Activated gamma-delta T cell treated with anti-CD3 and anti-CD28 coated beads, Interleukin-2, amount 50 U/mL, for 16 hours (primary cell): ENCODE results near the gene KDSR.
"Not testable (repeated sequence)": the region's sequence is repeated elsewhere in the genome, so short reads cannot be mapped to it uniquely, and the experiment has no call there.

Experiments
- DNase-seq: peaks from one replicate; pipeline ENCODE4 v3.0.0-alpha.2; 2020; ENCODE audit warnings: low read depth

Gene KDSR

DNA sequence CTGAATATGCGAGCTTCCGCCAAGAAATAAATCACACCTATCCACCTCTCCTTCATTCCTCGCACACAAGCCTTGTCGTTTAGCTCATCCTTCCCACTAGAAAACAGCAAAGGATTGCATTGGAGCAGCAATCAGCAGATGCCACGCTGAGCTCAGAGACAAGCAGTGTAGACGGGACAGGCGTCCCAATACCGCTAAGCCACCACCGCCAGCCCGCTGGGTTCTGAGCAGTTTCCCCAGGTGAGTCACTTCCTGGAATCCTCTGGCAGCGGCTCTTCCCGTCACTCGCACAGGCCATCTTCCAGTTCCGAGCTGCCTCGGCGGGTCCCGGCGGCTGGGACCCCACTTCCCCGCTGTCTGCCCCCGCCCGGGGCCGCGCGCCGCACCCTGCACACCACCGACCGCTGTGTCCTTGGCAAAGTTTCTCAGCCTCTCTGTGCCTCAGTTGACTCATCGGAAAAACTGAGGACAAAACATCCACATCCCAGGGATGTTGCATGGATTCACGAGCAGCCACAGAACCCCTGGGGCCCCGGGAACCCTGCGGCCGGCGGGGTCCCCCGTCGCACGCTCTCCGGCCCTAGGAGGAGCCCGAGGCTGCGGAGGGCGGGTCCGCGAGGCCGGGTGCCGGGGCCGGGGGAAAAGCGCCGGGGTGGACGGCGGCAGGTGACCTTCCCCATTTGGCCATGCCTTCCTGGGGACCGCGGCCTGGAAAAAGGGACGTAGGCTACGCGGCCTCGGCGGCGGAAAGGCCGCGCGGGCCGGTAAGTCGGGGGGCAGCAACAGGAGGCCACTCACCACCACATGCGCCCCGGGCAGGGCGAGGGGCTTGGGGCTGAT, 573 bp downstream of the KDSR start:
- DNase-seq = peak; percentile 41

DNA sequence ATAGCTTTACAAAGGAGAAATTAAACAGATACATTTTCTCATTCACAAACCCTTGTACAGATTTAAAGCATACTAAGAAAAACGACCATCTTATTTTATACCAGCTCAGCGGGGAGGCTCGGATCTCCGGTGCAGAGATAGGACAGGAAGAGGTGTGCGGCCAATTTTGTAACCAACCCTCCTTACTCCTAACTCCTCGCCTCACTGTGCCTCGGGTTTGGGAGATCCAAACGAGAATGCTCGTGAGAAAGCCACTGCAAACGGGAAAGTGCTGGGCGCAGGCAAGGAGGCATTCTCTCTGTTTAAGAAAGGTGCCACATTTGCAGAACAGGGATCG, 1.2 kb downstream of the KDSR start:
- no peak for DNase-seq

DNA sequence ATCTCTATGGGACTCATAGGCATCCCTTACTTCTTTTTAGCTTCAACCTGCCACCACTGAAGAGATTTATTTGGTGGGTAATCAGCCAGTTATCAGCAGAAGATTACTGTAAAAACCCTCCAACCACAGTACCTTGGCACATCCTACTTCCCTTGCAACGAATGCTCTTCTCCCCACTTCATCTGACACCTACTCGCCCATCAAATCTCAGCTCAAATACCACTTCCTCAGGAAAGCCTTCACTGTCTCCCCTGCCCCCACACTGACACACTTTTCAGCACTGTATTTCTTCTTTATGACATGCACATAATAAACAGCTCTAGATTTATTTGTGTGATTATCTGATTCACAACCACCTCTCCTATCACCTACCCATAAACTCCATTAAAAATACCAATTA, 3.1 kb downstream of the KDSR start:
- DNase-seq = peak; percentile 28

DNA sequence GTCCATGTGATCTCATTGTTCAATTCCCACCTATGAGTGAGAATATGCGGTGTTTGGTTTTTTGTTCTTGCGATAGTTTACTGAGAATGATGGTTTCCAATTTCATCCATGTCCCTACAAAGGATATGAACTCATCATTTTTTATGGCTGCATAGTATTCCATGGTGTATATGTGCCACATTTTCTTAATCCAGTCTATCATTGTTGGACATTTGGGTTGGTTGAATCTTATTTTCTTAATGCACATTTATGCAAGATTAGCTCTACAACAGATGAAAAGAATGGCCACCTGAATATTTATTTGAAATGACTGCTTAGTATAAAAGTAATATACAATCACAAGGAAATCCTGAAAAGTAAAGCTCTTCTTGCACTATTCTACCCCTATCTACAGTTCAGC, 3.6 kb downstream of the KDSR start:
- DNase-seq = not testable (repeated sequence)

DNA sequence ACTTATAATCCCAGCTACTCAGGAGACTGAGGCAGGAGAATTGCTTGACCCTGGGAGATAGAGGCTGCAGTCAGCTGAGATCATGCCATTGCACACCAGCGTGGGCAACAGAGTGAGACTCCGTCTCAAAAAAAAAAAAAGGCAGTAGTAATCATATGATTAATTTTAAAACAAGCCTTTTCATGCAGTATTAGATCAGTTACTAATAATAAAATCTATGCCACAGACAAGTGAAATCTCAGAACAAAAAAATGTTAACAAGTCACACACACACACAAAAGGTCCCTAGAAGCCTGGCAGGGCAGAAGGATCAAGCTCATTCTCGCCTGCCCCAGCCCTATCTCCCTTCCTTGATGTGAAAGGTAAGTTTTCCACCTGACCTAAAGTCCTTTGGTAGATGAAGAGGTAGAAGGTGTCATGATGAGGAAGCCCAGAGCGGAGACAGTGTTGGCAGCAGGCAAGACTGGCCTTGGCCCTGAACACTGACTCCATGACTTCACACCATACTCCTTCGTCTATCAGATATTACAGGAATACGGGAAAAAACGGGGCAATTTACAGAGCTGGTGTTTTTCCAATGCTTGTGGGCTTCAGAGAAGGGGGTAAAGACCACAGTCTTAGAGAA, 10.6 kb downstream of the KDSR start:
- DNase-seq = no peak

DNA sequence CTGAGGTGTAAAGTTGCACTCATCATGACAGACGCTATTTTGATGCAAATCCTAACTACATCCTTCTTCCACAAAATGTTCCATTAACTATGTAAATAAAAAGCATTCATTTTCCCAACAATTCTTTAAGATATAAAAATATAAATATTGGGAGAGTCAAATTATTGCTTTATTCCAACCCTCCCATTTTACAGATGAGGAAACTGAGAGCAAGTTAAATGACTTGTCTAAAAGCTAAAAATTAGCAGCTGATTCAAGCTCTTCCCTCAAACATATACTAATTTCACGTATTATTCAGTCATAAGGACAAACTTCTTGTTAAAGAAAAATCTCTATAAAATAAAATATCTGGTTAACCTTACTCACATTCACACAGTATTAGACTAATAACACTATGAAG, 16.8 kb downstream of the KDSR start:
- no peak for DNase-seq

DNA sequence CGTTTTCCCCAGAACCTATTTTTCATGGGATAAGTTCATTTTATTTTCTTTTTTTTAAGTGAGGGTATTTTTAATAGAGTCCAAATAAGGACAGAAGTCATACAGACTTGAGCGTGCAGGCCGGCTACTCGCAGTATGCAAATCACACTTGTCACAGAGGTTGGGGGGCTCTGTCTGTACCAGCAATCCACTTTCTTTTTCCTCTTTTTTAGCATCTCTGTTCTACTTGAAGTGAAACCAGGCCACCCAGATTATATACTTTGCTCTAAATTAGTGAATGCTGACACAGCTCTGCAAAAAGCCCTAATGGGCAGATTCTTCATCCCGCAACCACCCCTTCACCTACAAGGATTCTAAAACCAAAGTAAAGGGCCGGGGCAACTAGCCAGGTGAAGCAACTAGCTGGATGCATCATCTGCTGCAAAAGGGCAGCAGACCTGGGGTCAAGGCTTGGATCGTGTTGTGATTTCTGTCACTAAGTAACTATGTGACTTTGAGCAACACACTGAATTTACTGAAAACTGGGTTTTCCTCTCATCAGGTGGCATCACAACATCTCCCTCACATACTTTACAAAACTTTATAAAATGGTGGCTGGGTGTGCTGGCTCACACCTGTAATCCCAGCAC, 18.4 kb downstream of the KDSR start:
- no peak for DNase-seq

DNA sequence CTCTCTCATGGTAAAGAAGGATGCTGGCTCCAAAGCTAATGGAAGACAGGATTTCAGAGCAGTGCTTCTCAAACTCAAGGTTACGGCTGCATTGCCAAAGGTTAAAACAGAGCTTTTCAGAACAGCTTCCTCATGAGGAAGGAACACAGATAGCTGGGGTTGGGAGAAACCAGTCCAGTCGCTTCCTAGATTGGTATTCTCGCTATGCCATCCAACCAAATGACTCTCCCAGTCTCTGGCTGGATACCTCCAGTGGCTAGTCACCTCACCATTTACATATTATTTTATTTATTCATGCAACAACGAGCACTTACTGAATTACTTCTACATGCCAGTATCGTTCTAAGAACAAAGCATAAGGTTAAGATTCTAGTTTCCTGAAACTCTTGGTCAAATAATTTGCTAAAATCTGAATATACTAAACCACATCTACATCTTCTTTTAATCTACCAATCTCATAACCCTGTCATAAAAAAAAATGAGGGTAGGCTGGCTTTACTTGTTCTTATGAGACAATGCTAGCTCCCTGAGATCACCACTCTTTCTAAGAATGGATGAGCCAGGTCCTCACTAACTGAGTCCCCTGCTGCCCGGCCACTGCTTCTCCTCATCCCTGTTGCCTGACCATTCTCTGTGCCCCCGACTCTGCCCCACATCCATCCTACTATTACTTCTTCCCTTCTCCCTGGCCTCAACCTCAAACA, 20.4 kb downstream of the KDSR start:
- DNase-seq = no peak

DNA sequence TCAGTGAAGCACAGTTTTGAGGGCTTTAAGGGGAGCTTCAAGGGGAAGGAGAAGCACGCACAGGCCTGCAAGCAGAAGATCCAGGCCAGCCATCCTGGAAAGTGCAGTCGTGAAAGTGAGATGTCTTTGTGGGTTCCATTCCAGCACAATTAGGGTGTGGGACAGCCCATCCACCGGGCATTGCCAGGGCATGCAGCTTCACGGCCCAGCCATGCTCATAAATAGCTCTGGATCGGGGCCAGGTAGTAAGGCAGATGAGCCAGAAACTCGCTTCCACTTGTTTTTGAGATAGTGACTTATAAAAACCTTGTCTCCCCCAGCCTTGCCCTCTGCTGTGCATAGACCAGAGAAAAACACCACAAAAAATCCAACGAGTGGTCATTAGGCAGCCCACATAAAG, 21.0 kb downstream of the KDSR start:
- no peak for DNase-seq

DNA sequence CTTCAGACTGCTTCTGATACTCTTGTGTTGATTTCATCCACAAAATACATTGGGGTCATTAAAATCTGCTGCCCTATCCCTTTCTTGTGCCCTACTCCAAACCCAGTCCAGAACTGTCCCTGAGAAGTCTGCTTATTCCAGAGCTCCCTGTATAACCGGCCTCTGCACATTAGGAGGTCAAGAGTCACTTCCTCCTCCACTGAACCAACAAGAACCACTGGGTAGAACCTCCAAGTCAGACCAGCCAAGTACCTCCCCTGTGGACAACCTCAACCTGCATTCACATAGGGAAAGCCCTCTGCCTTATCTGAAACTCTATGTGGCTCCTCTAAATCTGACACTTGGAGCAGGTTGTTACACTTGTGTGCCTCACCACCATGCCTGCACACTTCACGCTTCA, 22.1 kb downstream of the KDSR start:
- DNase-seq = no peak

DNA sequence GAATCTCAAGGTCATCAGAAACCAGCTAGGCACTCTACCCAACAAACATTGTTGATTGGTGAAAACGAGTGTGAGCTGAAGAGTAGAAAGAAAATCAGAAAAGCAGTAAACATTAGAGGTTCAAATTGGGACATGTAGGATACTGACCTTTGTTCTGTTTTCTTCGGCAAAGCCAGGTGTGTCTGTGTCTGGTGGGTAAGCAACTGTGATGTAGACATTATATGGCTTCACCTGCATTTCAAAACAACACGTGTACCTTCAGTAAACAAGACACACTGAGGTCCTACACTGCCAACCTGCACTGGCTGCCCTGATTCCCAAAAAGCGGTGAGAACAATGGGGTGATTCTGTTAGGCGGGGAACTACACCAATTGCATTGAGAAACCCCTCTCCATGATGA, 22.7 kb downstream of the KDSR start:
- DNase-seq = no peak

DNA sequence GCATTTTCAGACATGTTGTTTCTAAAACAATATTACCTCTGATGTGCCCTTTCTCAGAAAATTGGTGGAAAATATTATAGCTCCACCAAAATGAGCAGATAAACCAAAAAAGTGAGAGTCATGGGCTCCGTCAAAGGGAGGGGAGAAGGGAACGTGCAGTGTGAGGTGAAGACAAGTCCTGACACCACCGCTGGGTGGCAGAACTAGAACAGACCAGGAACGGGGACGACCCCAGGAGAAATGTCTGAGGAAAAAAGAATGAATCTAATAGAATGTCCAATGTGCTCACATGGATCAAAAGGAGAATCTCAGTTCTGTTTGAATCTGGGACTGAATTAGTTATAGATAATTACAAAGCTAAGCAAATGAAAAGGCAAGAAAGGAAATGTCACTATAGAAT, 24.8 kb downstream of the KDSR start:
- no peak for DNase-seq

DNA sequence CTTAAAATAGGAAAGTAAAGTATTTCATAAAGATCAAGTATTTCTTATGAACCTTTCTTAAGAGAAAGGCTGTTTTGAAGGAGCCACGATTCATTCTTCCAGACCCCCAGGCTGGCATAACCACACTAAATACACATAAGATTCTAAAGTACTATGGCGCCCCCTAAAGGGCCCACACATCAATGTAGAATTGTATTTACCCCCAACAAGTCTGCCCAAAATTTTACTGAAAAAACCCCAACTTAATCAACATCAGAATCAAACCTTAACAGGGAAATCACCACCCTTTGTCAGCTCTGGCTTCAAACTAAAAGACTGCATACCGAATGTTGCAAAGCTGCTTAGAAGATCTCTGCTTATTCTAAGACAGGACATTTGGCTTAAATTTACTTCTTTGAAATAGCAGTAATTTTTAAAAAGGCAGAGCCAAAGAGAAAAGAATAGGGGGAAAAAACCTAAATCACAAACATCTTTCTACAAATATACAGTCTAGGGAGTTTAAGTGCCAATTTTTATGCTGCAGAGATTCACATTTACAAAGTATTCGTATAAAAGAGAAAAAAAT, 27.0 kb downstream of the KDSR start:
- no peak for DNase-seq

DNA sequence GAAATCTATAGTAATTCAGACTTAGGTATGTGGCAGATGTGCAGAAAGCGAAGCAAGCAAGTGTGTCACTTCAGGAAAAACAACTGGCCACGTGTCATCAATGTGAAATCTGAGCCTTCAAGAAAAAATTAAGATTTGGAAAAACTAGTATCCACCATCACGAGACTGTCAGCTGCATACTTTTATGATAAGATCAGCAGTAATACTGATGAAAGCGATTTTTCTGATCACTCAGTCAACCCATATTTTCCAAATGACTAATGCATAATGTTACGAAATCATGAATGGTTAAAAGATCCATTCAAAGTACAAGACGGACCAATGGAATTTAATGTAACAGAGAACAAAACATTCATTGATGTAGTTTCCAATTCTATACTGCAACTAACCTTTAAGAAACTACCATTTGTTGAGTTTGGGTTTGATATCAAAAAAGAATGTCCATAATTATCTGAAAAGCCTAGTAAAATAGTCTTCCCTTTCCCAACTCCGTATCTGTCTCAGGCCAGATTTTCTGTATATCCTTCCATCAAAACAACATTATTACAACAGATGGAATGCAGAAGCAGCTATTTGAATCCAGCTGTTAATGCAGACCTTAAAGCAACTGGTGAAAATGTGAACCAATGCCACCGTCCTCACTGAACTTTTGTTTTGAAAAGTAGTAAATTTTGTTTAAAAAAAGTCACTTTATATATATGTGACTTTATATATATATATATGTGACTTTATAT, 30.5 kb downstream of the KDSR start:
- DNase-seq = no peak

DNA sequence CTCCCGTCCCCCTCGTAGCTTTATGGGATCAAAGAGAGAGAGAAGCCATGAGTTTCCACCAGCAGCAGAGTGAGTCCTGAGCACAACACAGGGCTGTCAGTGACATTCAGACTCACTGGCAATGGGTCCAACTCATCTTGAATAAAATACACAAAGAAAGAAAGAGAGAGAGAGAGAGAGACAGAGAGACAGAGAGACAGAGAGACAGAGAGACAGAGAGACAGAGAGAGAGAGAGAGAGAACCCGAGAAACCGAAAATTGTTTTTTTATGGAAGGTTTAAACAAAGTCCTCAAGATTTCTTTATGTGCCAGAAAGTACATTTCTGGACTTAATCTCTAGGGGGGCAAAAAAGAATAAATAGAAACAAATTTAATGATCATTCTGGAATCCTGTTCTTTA, 35.9 kb downstream of the KDSR start:
- no peak for DNase-seq

DNA sequence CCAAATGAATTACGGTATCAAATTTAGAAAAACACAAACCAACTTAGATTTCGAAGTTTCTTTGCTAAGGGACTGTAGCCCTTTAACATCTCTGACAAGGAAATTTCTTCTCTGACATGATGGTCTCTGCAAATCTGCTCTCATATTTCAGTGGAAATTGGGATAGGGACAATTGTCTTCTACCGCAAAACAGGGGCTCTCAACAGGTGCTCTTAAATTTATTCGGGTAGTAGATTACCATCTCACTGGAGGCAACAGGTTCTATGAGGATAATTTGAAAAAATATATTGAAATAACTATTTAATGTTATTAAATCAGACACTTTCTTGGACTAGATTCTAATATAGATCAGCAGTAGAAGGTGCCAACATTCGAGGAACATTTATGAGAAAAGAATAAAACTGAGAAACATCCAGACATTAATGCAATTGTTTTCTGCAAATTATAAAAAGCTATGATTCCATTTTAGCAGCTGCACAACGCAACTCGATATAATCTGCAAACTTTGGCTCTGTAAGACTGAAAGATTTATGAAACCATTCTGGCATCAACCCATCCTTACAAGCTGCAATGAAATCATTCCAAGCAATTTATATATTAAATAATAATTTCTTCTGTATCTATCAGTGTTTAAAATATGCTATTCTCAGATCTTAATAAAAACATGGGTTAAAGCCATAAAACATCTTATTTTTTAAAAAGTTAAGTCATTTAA, 37.4 kb downstream of the KDSR start:
- DNase-seq = no peak

DNA sequence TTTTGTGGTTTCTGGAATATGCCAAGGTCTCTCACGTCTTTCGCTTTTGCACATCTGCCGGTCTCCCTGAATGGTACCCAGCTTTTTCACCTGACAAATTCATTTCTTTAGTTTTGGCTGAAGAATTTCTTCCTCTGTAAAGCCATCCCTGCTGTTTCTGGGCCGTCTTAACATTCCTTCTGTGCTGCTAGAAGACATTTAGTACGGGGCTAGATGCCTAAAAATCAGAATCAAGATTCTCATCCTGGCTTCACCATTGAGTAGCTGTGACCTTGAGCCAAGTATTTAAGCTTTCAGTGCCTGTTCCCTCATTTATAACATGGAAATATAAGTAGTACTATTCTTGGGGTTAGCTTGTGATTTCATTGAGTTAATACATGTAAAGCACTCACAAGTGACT, 41.0 kb downstream of the KDSR start:
- no peak for DNase-seq

DNA sequence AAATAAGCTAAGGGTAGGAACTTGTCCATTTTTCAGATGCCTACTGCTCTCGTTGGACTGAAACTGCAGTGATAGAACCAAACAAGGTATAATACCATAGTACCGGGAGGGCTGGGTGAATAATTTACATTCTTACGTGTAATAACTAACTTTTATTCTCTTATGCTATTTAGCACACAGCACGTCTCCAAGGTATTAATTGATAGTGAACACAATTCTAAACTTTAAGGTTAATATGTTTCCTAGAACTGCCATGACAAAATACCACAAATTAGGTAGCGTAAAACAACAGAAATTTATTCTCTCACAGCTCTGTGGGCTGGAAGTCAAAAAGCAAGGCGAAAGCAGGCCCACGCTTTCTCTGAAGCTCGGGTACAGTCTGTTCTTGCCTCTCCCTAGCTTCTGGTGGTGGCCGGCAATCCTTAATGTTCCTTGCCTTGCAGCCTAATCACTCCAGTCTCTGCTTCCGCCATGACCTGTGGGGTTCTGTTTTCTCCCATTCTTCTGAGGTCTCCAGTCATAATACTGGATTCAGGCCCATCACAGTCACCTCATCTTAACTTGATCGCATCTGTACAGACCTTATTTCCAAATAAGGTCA, 41.8 kb downstream of the KDSR start:
- DNase-seq = no peak

DNA sequence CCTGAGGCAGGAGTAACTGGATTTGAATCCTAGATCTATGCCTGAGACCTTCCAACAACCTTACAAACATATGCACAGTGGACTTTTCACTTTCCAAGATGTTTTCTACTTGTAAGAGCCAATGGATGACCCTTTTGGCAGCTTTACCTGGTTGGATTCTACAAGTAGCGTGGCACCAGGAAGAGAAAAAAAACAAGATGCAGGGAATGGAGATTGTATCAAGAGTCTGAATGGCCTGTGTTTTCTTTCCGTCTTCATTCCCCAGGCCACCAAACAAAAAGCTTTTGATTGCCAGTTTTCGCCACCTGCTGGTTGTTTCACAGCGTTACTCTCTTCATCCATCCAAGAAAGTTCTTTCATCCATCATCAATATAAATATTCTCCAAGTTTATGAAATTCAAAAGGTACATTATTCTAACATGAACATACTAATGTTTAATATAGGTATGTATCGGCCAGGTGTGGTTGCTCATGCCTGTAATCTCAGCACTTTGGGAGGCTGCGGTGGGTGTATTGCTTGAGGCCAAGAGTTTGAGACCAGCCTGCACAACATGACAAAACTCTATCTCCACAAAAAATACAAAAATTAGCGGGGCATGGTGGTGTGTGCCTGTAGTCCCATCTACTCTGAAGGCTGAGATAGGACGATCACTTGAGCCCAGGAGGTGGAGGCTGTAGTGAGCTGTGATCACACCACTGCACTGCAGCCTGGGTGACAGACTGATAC, 43.9 kb downstream of the KDSR start:
- peak; percentile 33 for DNase-seq

DNA sequence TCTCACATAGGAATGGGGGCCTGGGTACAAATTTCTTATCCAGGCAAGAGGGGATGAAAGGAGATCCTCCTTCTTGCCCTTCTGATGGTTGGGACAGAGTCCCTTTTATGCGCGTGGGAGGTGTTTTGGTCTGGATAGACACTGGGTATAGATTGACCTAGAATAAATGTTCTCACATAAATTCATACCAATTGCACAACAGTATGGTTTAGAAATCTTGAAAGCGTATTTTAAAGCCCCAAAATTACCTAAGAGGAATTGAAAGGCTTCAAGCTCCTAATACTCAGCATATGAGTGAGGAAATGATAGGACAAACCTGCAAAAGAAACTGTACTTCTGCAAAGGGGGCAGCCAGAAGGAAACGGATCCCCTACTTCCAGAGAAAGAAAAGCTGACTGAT, 44.8 kb downstream of the KDSR start:
- DNase-seq = no peak
